SK-N-SH treated with all-trans-retinoic acid at 6 μM for 48 hours (cell line): ENCODE data around the gene RIPOR3.

Source experiments
- OSR1 ChIP-seq: fragments of 250-450 bp; sonication (Bioruptor Pico); IDR thresholded peaks from 2 replicates; pipeline ENCODE4 v1.8.0; 2022; ENCODE audit warnings: moderate library complexity, mild to moderate bottlenecking, inconsistent platforms
- PPARA ChIP-seq: fragments of 250-450 bp; sonication (Bioruptor Pico); IDR thresholded peaks from 2 replicates; pipeline ENCODE4 v1.5.0; 2020; ENCODE audit warnings: mild to moderate bottlenecking, borderline replicate concordance
- RARB ChIP-seq: fragments of 250-450 bp; sonication (Bioruptor Pico); IDR thresholded peaks from 2 replicates; pipeline ENCODE4 v1.8.0; 2021; ENCODE audit warnings: mild to moderate bottlenecking, moderate library complexity
- SNAI2 ChIP-seq: fragments of 250-450 bp; sonication (Bioruptor Pico); IDR thresholded peaks from 2 replicates; pipeline ENCODE4 v1.5.0; 2020; ENCODE audit warnings: mild to moderate bottlenecking, moderate library complexity
- TF ChIP-seq, protein P1 (sequence below): fragments of 250-450 bp; sonication (Bioruptor Pico); IDR thresholded peaks from 2 replicates; pipeline ENCODE4 v1.5.1; 2021; ENCODE audit warnings: mild to moderate bottlenecking, moderate library complexity
- TF ChIP-seq, protein P2 (sequence below): fragments of 250-450 bp; sonication (Bioruptor Pico); IDR thresholded peaks from 2 replicates; pipeline ENCODE4 v1.5.1; 2020; ENCODE audit warnings: low read depth, mild to moderate bottlenecking, moderate library complexity
- TF ChIP-seq, protein P3 (sequence below): fragments of 250-450 bp; sonication (Bioruptor Pico); IDR thresholded peaks from 2 replicates; pipeline ENCODE4 v1.8.0; 2020; ENCODE audit warnings: mild to moderate bottlenecking, moderate library complexity, borderline replicate concordance

DNA sequence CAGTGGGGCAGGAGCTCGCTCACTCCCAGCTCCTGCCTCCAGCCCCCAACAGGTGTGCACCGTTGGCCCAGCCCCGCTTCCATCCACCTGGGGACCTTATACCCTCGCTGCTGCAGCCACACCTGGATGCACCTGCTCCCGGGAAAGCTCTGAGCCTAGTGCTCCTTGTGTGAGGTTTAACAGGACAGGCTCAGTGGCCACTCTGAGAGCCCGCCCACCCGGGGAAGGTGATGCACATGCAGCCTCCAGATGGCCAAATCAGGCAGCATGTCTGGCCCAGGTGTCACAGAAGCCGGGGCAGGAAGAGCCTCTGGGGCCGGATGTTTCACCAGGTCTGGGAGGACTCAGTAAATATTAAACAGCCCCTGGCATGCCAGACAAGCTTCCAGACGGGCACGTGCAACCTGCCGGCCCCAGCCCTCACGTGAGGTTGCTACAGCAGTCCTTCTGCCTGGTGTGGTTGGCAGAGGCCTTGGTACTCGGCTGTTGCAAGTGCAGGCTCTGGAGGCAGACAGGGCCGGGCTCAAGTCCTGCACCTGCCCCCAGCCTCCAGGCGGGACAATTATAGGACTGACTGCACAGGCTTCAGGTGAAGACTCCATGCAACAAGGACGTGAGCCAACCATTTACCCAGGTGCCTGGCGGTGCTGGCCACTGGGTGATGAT is 66.9 kb downstream of the RIPOR3 start:
- TF ChIP-seq OSR1 (CRISPR knock-in tag) (no peak), SNAI2 (CRISPR knock-in tag) (no peak), PPARA (CRISPR knock-in tag) (no peak), RARB (CRISPR knock-in tag) (no peak)
- TF ChIP-seq, protein P1, sequence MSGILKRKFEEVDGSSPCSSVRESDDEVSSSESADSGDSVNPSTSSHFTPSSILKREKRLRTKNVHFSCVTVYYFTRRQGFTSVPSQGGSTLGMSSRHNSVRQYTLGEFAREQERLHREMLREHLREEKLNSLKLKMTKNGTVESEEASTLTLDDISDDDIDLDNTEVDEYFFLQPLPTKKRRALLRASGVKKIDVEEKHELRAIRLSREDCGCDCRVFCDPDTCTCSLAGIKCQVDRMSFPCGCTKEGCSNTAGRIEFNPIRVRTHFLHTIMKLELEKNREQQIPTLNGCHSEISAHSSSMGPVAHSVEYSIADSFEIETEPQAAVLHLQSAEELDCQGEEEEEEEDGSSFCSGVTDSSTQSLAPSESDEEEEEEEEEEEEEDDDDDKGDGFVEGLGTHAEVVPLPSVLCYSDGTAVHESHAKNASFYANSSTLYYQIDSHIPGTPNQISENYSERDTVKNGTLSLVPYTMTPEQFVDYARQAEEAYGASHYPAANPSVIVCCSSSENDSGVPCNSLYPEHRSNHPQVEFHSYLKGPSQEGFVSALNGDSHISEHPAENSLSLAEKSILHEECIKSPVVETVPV (CRISPR knock-in tag): no peak
- TF ChIP-seq, protein P2, sequence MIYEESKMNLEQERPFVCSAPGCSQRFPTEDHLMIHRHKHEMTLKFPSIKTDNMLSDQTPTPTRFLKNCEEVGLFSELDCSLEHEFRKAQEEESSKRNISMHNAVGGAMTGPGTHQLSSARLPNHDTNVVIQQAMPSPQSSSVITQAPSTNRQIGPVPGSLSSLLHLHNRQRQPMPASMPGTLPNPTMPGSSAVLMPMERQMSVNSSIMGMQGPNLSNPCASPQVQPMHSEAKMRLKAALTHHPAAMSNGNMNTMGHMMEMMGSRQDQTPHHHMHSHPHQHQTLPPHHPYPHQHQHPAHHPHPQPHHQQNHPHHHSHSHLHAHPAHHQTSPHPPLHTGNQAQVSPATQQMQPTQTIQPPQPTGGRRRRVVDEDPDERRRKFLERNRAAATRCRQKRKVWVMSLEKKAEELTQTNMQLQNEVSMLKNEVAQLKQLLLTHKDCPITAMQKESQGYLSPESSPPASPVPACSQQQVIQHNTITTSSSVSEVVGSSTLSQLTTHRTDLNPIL (CRISPR knock-in tag): no peak
- TF ChIP-seq, protein P3, sequence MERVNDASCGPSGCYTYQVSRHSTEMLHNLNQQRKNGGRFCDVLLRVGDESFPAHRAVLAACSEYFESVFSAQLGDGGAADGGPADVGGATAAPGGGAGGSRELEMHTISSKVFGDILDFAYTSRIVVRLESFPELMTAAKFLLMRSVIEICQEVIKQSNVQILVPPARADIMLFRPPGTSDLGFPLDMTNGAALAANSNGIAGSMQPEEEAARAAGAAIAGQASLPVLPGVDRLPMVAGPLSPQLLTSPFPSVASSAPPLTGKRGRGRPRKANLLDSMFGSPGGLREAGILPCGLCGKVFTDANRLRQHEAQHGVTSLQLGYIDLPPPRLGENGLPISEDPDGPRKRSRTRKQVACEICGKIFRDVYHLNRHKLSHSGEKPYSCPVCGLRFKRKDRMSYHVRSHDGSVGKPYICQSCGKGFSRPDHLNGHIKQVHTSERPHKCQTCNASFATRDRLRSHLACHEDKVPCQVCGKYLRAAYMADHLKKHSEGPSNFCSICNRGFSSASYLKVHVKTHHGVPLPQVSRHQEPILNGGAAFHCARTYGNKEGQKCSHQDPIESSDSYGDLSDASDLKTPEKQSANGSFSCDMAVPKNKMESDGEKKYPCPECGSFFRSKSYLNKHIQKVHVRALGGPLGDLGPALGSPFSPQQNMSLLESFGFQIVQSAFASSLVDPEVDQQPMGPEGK (CRISPR knock-in tag): no peak
